Epithelial cell of prostate (primary cell): ENCODE measurements around the gene HPS1.

Experiments used
- DNase-seq: peaks from one replicate; pipeline ENCODE4 v3.0.0-alpha.2; 2011; ENCODE audit warnings: low read depth, low spot score
- H3K27ac ChIP-seq: fragments of 450-650 bp; 2 replicates; pipeline ENCODE4 v1.5.1; 2017; ENCODE audit warnings: mild to moderate bottlenecking

Gene HPS1

DNA sequence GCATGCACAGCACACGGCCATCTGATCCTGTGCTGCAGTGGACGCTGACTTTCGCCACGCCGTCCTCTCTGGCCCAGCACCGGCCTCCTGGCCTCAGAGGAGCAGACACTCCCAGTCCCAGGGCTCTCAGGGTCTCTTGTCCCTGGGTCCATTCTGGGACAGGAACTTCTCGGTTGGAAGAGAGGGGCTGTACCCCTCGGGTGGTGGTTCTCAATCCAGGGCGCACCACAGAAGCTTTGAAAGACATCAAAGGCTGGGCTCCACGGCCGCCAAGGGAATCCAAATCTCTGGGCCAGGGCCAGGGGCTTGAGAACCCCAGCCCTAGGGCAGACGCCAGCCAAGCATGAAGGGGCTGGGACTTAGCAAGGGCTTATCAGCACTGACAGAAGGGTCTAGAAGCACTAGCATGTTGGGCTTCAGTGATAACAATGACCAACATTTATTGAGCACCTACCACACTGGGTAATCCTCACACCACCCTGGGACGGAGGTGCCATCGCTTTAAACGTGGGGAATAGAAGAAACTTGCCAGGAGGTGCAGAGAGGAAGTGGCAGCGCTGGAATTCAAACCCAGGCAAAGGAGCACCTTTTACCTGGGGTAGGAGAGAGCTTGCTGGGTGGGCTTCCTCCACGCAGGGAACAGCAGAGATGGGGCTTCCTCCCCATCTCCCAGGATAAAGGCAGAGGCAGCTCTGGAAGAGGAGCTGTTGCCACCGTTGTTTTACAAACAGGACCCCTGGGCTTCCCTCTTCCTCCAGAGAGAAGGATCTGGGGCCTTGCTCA is 29.9 kb downstream of the HPS1 start:
- DNase-seq = no peak
- H3K27ac ChIP-seq = no peak overlapping the region

DNA sequence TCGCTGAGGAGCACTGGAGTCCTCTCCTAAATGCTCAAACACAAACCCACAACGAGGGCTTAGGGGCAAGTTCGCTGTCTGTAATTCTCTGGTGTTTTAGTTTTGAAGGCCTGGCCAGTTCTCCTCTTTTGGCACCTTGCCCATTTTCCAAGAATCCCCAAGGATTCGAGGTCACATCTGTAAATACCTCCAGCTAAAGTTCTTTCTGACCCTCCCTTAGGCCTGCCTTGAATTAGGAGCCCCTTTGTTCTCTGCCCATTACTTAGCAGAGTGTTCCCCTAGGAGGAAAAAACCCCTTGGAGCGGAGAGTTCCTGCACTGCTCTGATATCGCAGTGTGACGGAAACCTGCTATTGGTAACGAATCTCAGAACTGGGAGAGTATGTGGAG is 31.0 kb downstream of the HPS1 start:
- H3K27ac ChIP-seq = peak overlapping the region; percentile 38
- no peak for DNase-seq

GRCh38 chr10:98414932-98415730 is 31.6 kb downstream of the HPS1 start, which contains the start of gene PYROXD2:
TSS of gene PYROXD2 (minus strand) at chr10:98415182. CDS start at chr10:98415135, 47 bp downstream.
- DNase-seq = peak; percentile 55
- H3K27ac ChIP-seq = peak within 1 kb of the TSS; percentile 38

DNA sequence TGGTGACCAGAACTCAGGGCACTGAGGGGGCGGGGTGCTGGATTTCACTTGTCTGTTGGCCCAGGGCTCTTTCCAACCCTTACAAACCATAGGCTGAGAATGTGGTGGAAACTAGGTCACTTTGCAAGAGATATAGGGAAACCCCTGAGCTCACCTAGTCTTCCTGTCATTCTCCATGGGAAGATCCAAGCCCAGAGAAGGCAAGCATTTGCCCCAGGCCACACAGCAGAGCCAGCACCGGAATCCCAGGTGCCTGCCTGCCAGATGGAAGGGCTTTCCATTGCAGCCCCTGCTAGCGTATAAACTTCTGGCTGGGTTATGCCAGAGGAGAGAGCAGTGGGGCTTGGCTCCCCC is 32.2 kb downstream of the HPS1 start:
- peak overlapping the region; percentile 38 for H3K27ac ChIP-seq
- DNase-seq = no peak

DNA sequence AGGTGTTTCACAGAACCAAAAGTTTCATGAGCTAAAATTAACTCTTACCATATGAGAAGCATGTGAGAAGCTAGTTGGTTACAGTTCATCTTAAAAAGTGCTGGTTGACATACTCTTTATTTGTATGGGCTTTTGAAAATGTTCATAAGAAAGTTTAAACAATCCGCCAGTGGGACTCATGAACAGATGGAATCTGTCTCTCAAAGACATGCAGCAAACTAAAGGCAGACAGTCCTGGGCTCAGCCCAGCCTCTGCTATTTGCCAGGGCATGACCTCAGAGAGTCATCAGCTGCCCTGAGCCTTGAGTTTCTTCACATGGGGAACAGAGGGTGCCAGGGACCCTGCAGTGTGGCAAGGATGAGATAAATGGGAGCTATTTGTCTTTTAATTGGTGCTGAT is 35.0 kb downstream of the HPS1 start:
- no peak for DNase-seq
- H3K27ac ChIP-seq = no peak overlapping the region

- no peak overlapping the region for H3K27ac ChIP-seq
- DNase-seq = no peak
Measured at GRCh38 chr10:98411166-98411565, 35.6 kb downstream of the HPS1 start.

GRCh38 chr10:98410759-98411158 is 36.0 kb downstream of the HPS1 start:
- no peak for DNase-seq
- H3K27ac ChIP-seq = no peak overlapping the region

DNA sequence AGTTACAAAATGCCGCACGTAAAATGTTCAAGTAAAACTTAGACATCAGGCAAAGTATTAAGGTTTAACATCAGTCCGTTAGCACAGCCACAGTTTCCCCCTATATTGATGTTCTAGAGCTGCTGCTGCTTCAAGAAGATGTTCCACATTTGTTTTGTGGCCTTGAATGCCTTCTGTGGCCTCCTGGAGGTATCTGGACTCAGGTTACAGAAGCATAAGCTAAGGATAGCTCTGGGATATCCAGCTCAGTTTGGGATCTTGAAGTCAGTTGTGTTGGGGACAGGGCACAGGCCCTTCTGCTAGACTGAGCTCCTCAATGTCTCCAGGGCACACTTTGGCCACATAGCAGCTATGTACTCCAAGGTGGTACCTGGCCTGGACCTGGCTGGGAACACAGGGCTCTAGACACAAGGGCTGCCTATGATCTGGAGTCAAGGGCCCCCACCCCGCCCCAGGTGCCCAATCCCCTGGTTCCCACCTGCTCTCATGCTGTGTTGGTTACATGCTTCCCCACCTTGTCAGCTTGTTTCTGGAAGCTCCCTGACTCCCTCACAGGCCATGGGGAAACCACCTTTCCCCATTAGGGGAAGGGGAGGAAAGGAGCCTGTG is 36.5 kb downstream of the HPS1 start:
- H3K27ac ChIP-seq = no peak overlapping the region
- no peak for DNase-seq

- H3K27ac ChIP-seq = no peak overlapping the region
- no peak for DNase-seq
Measured at GRCh38 chr10:98408799-98409198, 37.9 kb downstream of the HPS1 start.

GRCh38 chr10:98407744-98408241 is 38.9 kb downstream of the HPS1 start:
- DNase-seq = no peak
- H3K27ac ChIP-seq = no peak overlapping the region

GRCh38 chr10:98407017-98407743 is 39.6 kb downstream of the HPS1 start:
- DNase-seq = no peak
- H3K27ac ChIP-seq = no peak overlapping the region

DNA sequence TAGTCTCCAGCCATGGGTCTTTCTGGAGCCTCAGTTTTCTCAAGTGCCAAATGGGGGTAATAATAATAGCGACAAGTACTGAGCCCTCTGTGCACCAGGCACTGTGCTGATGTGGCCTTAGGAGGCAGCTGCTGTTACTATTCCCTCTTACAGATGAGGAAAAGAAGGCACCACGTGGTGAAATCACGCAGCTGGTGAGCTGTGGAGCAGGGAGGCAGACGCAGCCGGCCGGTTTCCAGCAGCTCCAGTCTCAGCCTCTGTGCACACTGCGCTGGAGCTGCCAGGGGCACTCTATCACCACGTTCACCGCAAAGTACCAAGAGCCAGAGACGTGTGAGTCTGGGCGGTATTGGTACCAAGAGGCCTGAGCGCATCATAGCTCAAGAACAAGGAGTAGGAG is 41.3 kb downstream of the HPS1 start:
- no peak for DNase-seq
- H3K27ac ChIP-seq = no peak overlapping the region

DNA sequence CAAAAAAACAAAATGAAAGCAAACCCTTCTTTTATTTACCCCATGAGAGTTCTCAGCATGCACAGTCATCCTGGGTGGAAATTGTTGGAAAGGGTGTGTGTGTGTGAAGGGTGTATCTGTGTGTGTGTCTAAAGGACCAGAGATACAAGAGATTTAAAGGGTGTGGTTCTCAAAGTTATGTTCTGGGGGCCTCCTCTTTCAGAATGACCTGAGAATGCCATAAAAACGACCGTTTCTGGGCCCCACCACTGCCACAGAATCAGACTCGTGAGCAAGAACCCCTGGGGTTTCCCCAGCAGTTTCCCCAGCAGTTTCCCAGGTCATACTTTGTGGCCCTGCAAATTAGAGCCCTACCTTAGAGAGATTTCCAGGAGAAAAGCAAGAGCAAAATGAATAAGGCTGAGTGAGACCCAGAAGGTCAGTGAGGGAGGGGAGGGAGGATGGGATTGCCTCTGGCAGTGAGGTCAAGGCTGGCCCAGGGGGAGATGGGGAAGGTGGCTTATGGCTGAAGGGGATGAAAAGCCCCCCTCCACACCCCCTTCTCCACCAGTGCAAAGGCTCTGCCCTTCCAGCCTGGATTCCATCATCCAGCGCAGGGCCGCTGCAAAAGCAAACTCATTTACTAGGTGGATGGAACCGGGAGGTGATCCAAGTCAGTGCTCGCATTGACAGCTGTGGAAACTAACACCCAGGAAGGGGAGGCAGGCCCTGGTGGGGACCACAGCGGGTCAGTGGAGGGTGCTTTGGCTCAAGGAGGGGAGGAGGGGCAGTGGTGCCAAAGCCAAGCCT is 42.0 kb downstream of the HPS1 start:
- DNase-seq = peak; percentile 44
- H3K27ac ChIP-seq = peak overlapping the region; percentile 69

DNA sequence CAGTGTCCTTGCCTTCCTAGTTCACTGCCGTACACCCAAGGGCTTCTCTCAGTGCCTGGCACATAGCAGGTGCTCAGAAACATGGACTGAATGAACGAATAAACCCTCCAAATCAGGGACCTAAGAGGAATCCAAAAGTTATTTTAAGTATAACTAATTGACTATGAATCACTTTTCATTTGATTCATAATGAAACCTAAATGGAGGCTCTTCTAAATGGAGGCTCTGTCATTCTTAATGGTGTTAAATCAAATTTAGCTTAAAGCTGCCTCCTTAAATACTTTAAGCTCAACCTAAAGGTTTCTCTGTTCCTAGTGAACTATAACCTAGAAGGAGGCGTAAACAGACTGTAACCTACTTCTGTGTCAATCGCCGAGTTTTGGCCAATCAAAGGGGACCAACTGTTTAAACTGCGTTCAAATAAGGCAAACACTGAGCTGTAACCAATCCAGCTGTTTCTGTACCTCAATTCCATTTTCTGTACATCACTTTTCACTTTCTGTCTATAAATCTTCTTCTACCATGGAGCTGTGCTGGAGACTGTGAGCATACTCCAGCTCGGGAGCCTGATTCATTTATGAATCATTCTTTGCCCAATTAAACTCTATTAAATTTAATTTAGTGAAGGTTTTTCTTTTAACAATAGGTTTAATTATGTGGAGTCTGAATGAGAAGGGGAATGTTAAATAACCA is 42.8 kb downstream of the HPS1 start:
- H3K27ac ChIP-seq = peak overlapping the region; percentile 69
- no peak for DNase-seq

- no peak for DNase-seq
- H3K27ac ChIP-seq = peak overlapping the region; percentile 69
Measured at GRCh38 chr10:98402931-98403718, 43.6 kb downstream of the HPS1 start.

GRCh38 chr10:98402478-98402877 is 44.3 kb downstream of the HPS1 start:
- DNase-seq = no peak

DNA sequence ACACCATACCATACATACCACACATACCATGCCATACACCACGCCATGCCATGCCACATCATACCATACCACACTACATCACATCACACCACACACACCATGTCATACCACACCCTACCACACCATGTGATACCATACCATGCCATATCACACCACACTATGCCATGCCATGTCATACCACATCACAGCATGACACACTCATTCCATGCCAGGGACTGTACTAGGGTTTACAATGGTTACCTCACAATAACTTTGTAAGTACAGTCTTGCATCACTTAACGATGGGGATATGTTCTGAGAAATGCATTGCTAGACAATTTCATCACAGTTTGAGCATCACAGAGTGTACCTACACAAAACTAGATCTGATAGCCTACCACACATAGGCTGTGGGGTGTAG is 46.3 kb downstream of the HPS1 start:
- peak overlapping the region; percentile 17 for H3K27ac ChIP-seq
- no peak for DNase-seq

More at GRCh38 chr10:98402478-98402877, 44.3 kb downstream of the HPS1 start:
- H3K27ac ChIP-seq = no peak overlapping the region

- DNase-seq = no peak
Measured at GRCh38 chr10:98399784-98400183, 47.0 kb downstream of the HPS1 start.

More at GRCh38 chr10:98399784-98400183, 47.0 kb downstream of the HPS1 start:
- no peak overlapping the region for H3K27ac ChIP-seq
